GM10266 (cell line): Measurements from ENCODE around the gene UBE2L3.
"Not testable (repeated sequence)": the region's sequence is repeated elsewhere in the genome, so short reads cannot be mapped to it uniquely, and the experiment has no call there.

Experiments used
- DNase-seq: peaks from one replicate; pipeline ENCODE4 v3.0.0; 2012; ENCODE audit errors: extremely low spot score
- CTCF ChIP-seq: IDR thresholded peaks from 2 replicates; pipeline ENCODE4 v1.5.1; 2012; ENCODE audit warnings: mild to moderate bottlenecking, low read depth; ENCODE audit not compliant: control insufficient read depth, insufficient read depth; ENCODE audit errors: missing control alignments

Gene UBE2L3

DNA sequence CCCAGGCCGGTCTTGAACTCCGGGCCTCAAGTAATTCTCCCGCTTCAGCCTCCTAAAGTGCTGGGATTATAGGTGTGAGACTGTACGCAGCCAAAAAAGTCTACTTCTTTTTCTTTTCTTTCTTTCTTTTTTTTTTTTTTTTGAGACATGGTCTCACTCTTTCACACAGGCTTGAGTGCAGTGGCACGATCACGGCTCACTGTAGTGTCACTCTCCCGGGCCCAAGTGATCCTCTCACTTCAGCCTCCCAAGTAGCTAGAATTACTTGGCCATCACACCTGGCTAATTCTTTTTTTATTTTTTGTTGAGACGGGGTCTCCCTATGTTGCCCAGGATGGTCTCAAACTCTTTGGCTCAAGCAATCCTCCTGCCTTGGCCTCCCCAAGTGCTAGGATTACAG is 3.6 kb upstream of the UBE2L3 start:
- DNase-seq, result no peak
- no peak for TF ChIP-seq CTCF

GRCh38 chr22:21564411-21564810 is 3.1 kb upstream of the UBE2L3 start:
- TF ChIP-seq CTCF, result no peak

GRCh38 chr22:21568347-21569075 is 997 bp downstream of the UBE2L3 start:
- TF ChIP-seq CTCF, result no peak
- no peak for DNase-seq

More at GRCh38 chr22:21564411-21564810, 3.1 kb upstream of the UBE2L3 start:
- no peak for DNase-seq

- not testable (repeated sequence) for DNase-seq
These were observed 1.5 kb downstream of the UBE2L3 start for GRCh38 chr22:21569076-21569427.

GRCh38 chr22:21569459-21570170 is 2.1 kb downstream of the UBE2L3 start:
- DNase-seq, result no peak
- TF ChIP-seq CTCF, result no peak

- no peak for TF ChIP-seq CTCF
- no peak for DNase-seq
These were observed 2.9 kb downstream of the UBE2L3 start for GRCh38 chr22:21570398-21570797.

- no peak for TF ChIP-seq CTCF
- DNase-seq, result no peak
These were observed 4.2 kb downstream of the UBE2L3 start for GRCh38 chr22:21571679-21572078.

DNA sequence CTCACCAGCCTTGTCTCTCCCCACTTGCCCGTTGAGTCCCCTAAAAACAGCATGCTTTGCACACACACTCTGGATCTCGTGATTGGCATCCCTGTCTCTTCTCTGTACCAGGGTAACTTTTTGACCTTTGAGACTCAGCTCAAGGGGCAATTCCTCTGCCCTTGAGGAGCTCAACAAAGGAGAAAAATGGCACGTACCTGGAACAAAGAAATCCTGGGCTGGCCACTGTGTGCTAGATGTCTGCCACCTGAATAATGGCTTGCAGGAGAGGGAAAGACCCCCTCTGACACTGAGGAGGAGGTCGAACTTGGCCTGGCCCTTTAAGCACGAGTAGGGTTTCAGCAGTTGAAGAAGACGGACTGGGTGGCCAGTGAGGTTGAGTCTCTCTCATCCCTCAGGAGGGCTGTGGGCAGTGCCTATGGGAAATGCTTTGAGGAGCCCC is 5.8 kb downstream of the UBE2L3 start:
- TF ChIP-seq CTCF, result no peak
- no peak for DNase-seq
